GM10266 (cell line): ENCODE measurements around the gene TAF3.

Experiments used
- DNase-seq: peaks from one replicate; pipeline ENCODE4 v3.0.0; 2012; ENCODE audit errors: extremely low spot score
- CTCF ChIP-seq: IDR thresholded peaks from 2 replicates; pipeline ENCODE4 v1.5.1; 2012; ENCODE audit warnings: mild to moderate bottlenecking, low read depth; ENCODE audit not compliant: control insufficient read depth, insufficient read depth; ENCODE audit errors: missing control alignments

The TAF3 gene

DNA sequence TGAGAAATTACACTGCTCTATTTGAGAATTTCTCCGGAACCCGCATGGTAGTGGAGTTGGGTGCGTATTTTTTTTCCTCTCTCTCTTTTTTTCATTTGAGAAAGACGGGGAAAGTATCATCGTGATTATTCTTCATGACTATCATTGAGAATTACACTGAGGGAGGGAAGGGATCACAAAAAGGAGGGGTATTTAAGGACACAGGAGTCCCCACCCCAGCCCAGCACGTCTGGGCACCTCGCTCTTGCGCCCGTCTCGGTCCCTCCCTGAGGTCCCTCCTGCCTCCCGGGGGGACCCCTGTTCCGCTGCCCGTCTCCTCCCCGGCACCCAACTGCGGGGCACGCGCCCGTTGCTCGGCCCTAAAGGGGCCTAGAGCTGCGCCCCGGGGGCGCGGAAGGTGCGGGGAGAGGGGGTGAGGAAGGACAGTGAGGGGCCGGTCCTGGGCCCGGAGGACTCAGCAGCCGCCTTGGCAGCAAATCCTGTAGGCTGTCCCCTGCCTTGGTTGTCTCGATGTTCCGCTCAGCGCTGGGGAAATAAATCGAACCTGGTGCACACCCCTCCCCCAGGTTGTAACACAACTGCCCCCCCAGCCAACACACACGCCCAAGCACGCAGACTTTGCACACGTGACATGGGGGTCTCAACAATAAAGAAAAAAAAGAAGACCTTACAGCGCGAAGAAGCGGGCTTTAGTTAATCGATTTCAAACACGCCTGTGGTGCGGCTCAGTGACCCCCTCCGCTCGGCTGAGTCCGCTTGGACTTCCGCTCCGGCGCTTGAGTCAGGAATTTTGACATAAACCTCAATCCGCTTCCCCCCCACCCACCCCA, 217.6 kb downstream of the TAF3 start:
- peak; percentile 12 for DNase-seq
- TF ChIP-seq CTCF, result no peak

- TF ChIP-seq CTCF, result no peak
- peak; percentile 8 for DNase-seq
Observed at GRCh38 chr10:8036506-8037198, 218.3 kb downstream of the TAF3 start.

GRCh38 chr10:8037199-8037801, 219.0 kb downstream of the TAF3 start:
- DNase-seq, result peak; percentile 10
- no peak for TF ChIP-seq CTCF

- no peak for TF ChIP-seq CTCF
- peak; percentile 32 for DNase-seq
Observed at GRCh38 chr10:8037941-8038894, 219.9 kb downstream of the TAF3 start.

GRCh38 chr10:8039321-8039881, 221.1 kb downstream of the TAF3 start:
- DNase-seq, result no peak
- TF ChIP-seq CTCF, result no peak

GRCh38 chr10:8040651-8041050, 222.3 kb downstream of the TAF3 start:
- no peak for DNase-seq
- no peak for TF ChIP-seq CTCF
